ENCODE data around the gene BCL2L2.

The BCL2L2 gene

GRCh38 chr14:23347406-23348296 is 41.0 kb downstream of the BCL2L2 start:
- H3K4me3 ChIP-seq (replicated peaks; ENCODE audit: insufficient read depth, low read length): no peak overlapping the region
- H3K27ac ChIP-seq (replicated peaks): no peak overlapping the region
- H3K27me3 ChIP-seq (ENCODE audit: insufficient read depth, poor library complexity, severe bottlenecking): peaks cover 19% of the 10 kb centered on the region
- no peak for DNase-seq (ENCODE audit: low read depth in 1 of 2, low spot score in 1 of 2)
- TF ChIP-seq CTCF (IDR thresholded peaks at IDR 0.05; ENCODE audit: insufficient read depth, low read length): no peak
- no peak for TF ChIP-seq POLR2AphosphoS5 (IDR thresholded peaks at IDR 0.05; ENCODE audit: low read depth)
- no peak for TF ChIP-seq SPI1 (IDR thresholded peaks at IDR 0.05; ENCODE audit: borderline replicate concordance, low read depth)
- no peak for TF ChIP-seq REST (IDR thresholded peaks at IDR 0.05; ENCODE audit: insufficient replicate concordance, low read depth)
- TF ChIP-seq GABPA (IDR thresholded peaks at IDR 0.05; ENCODE audit: low read depth): no peak

DNA sequence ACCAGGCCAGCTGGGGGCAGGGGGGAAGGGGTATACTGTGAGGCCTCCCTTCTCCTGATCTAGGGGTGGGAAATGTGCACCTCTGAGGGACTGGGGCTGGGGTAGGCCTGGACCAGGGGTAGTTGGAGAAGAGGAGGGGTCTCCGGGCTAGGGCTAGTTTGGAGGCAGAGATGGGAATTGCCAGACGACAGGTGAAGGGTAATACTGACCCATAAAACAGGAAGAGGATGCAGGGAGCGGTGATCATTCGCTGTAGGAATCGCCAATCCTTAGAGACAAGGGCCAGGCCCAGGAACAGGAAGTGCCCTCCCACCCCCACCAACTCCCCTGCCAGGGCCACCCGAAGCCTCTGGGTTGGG is 41.6 kb downstream of the BCL2L2 start:
- no peak overlapping the region for H3K27ac ChIP-seq (replicated peaks)
- TF ChIP-seq REST (IDR thresholded peaks at IDR 0.05; ENCODE audit: insufficient replicate concordance, low read depth) (no peak), GABPA (IDR thresholded peaks at IDR 0.05; ENCODE audit: low read depth) (no peak), POLR2AphosphoS5 (IDR thresholded peaks at IDR 0.05; ENCODE audit: low read depth) (no peak), SPI1 (IDR thresholded peaks at IDR 0.05; ENCODE audit: borderline replicate concordance, low read depth) (no peak), CTCF (IDR thresholded peaks at IDR 0.05; ENCODE audit: insufficient read depth, low read length) (no peak)
- DNase-seq (ENCODE audit: low read depth in 1 of 2, low spot score in 1 of 2): no peak
- peaks cover 26% of the 10 kb centered on the region for H3K27me3 ChIP-seq (ENCODE audit: insufficient read depth, poor library complexity, severe bottlenecking)
- H3K4me3 ChIP-seq (replicated peaks; ENCODE audit: insufficient read depth, low read length): no peak overlapping the region

DNA sequence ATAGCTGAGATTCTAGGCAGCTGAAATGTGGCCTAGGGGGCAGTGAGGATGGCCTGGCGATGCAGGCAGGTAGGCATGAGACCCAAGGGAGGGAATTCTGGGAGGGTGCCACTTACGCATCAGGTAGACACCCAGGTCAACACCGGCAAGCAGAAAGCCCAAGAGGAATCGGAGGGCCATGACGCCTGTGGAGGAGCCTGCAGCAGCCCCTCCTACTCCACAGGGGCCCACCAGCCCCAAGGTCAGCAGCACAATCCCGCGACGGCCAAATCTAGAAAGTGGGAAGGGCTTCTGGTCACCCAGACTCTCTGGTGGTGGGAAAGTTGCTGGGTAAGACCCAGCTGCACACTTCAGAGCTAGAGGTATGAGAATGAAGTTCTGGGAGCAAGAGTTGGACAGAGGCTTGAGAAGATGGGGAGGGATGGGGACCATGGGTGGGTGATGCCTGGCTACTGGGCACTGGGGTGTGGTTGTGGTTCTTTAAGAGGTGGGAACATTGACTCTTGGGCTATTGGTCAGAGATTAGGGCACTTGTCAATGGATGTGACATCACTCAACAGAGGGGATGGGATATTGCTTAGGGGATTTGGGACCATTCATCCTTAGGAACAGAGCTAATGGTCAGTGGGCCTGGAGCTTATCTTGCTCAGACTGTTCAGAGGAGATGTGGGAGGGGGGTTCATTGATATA is 42.7 kb downstream of the BCL2L2 start:
- DNase-seq (ENCODE audit: low read depth in 1 of 2, low spot score in 1 of 2): no peak
- H3K27ac ChIP-seq (replicated peaks): no peak overlapping the region
- H3K4me3 ChIP-seq (replicated peaks; ENCODE audit: insufficient read depth, low read length): no peak overlapping the region
- TF ChIP-seq SPI1 (IDR thresholded peaks at IDR 0.05; ENCODE audit: borderline replicate concordance, low read depth): no peak
- TF ChIP-seq CTCF (IDR thresholded peaks at IDR 0.05; ENCODE audit: insufficient read depth, low read length): no peak
- peaks cover 34% of the 10 kb centered on the region for H3K27me3 ChIP-seq (ENCODE audit: insufficient read depth, poor library complexity, severe bottlenecking)
